GM12875 (cell line): ENCODE measurements around the gene PSMD10.

Experiments
- H3K4me3 ChIP-seq: one replicate; pipeline ENCODE4 v1.5.1; 2011; ENCODE audit warnings: low read depth, low read length, control low read depth
- CTCF ChIP-seq: IDR thresholded peaks from 2 replicates; pipeline ENCODE4 v1.5.1; 2011; ENCODE audit warnings: low read depth, mild to moderate bottlenecking, control low read depth, inconsistent platforms, low read length, moderate library complexity, borderline replicate concordance; ENCODE audit not compliant: insufficient read depth

Gene PSMD10

DNA sequence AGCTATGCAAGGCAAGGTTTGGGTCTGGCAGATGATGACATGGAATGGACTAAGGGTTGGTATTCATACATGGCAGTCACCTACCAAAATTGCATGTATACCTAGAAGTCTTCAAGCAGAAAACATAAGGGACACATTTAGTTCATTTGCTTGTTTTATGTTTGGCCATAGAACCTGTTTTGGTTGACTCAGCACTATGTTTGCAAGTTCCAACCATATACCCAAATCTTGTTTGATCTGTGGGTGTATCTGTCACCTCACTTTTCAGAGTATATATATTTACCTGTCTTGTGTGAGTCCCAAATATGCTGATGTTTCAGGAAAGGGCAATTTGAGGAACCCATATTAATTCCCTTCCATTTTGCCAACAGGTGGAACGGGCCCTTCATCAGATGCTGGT lies 39.5 kb upstream of the PSMD10 start:
- H3K4me3 ChIP-seq = no peak overlapping the region
- TF ChIP-seq CTCF = no peak

DNA sequence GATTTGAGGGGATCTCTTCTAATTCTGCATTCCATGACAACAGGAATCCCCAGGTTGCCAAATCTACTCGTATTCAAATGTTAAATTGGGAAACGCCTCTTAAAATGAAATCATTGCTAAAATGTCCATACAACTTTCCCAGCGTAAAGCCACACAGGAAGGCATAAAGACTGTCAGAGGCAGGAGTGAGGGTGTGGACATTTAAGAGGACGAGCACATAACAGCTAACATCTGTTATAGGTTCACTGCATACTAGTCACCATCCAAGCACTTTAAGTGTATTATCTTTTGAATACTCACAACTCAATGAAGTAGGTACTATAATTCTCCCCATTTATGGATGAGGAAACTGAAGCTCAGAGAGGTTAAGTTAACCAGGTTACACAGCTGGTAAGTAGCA lies 35.8 kb upstream of the PSMD10 start:
- no peak overlapping the region for H3K4me3 ChIP-seq
- TF ChIP-seq CTCF = no peak

GRCh38 chrX:108126661-108127060 lies 35.3 kb upstream of the PSMD10 start:
- no peak for TF ChIP-seq CTCF
- H3K4me3 ChIP-seq = no peak overlapping the region

- TF ChIP-seq CTCF = no peak
These were observed 32.4 kb upstream of the PSMD10 start for GRCh38 chrX:108123591-108124366.

GRCh38 chrX:108122748-108123147 lies 31.4 kb upstream of the PSMD10 start:
- TF ChIP-seq CTCF = no peak
- H3K4me3 ChIP-seq = no peak overlapping the region

More at GRCh38 chrX:108123591-108124366, 32.4 kb upstream of the PSMD10 start:
- H3K4me3 ChIP-seq = no peak overlapping the region

GRCh38 chrX:108121291-108121690 lies 29.9 kb upstream of the PSMD10 start:
- no peak for TF ChIP-seq CTCF
- H3K4me3 ChIP-seq = no peak overlapping the region

- no peak overlapping the region for H3K4me3 ChIP-seq
- TF ChIP-seq CTCF = no peak
These were observed 26.6 kb upstream of the PSMD10 start for GRCh38 chrX:108117988-108118387.
